Stimulated activated CD4-positive, alpha-beta T cell treated with anti-CD3 and anti-CD28 coated beads, TNF-alpha, amount 100 ng/mL, for 24 hours (primary cell): ENCODE results near the gene PCDHA1.
"Not testable (repeated sequence)": the region's sequence is repeated elsewhere in the genome, so short reads cannot be mapped to it uniquely, and the experiment has no call there.

Source experiments
- DNase-seq, 3 experiments: peaks; one replicate each; pipeline ENCODE4 v3.0.0-alpha.2; 2020; ENCODE audit warnings: low read depth in 3 of 3

The PCDHA1 gene

DNA sequence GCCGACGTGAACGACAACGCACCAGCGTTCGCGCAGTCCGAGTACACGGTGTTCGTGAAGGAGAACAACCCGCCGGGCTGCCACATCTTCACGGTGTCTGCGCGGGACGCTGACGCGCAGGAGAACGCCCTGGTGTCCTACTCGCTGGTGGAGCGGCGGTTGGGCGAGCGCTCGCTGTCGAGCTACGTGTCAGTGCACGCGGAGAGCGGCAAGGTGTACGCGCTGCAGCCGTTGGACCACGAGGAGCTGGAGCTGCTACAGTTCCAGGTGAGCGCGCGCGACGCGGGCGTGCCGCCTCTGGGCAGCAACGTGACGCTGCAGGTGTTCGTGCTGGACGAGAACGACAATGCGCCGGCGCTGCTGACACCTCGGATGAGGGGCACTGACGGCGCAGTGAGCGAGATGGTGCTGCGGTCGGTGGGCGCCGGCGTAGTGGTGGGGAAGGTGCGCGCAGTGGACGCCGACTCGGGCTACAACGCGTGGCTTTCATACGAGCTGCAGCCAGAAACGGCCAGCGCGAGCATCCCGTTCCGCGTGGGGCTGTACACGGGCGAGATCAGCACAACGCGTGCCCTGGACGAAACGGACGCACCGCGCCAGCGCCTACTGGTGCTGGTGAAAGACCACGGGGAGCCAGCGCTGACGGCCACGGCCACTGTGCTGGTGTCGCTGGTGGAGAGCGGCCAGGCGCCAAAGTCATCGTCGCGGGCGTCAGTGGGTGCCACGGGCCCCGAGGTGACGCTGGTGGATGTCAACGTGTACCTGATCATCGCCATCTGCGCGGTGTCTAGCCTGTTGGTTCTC lies 64.1 kb downstream of the PCDHA1 start:
- DNase-seq = not testable (repeated sequence)

DNA sequence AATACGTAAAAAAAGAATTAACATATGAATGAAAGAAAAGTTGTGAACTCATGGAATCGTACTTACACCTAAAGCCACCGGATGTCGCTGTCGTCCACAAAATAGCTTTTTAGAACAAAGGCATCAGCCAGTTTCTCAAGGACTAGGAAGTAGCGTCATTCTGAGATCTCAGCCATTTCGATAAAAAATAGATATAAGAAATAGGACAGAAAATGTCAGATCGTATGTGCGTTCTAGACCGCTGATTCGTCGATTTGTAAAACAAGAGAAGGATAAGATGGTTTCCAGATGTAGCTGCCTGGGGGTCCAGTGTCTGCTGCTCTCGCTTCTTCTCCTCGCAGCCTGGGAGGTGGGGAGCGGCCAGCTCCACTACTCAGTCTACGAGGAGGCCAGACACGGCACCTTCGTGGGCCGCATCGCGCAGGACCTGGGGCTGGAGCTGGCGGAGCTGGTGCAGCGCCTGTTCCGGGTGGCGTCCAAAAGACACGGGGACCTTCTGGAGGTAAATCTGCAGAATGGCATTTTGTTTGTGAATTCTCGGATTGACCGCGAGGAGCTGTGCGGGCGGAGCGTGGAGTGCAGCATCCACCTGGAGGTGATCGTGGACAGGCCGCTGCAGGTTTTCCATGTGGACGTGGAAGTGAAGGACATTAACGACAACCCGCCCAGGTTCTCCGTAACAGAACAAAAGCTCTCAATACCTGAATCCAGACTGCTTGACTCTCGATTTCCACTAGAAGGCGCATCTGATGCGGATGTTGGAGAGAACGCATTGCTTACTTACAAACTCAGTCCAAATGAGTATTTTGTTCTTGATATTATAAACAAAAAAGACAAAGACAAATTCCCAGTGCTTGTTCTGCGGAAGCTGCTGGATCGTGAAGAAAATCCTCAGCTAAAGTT lies 70.1 kb downstream of the PCDHA1 start, which contains the start of gene PCDHA10:
TSS of gene PCDHA10 (plus strand) at position 126 of the 903 bp plus-strand sequence. CDS start at position 278, 152 bp downstream.
- DNase-seq = no peak

DNA sequence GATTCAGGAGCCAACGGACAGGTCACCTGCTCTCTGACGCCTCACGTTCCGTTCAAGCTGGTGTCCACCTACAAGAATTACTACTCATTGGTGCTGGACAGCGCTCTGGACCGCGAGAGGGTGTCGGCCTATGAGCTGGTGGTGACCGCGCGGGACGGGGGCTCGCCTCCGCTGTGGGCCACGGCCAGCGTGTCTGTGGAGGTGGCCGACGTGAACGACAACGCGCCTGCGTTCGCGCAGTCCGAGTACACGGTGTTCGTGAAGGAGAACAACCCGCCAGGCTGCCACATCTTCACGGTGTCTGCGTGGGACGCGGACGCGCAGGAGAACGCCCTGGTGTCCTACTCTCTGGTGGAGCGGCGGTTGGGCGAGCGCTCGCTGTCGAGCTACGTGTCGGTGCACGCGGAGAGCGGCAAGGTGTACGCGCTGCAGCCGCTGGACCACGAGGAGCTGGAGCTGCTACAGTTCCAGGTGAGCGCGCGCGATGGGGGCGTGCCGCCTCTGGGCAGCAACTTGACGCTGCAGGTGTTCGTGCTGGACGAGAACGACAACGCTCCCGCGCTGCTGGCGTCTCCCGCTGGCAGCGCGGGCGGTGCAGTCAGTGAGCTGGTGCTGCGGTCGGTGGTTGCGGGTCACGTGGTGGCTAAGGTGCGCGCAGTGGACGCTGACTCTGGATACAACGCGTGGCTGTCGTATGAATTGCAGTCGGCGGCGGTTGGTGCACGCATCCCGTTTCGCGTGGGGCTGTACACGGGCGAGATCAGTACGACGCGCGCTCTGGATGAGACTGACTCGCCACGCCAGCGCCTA lies 71.4 kb downstream of the PCDHA1 start:
- no peak for DNase-seq

DNA sequence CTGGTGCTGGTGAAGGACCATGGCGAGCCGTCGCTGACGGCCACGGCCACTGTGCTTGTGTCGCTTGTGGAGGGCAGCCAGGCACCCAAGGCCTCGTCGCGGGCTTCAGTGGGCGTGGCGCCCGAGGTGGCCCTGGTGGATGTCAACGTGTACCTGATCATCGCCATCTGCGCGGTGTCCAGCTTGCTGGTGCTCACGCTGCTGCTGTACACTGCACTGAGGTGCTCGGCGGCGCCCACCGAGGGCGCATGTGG lies 72.0 kb downstream of the PCDHA1 start:
- no peak for DNase-seq

DNA sequence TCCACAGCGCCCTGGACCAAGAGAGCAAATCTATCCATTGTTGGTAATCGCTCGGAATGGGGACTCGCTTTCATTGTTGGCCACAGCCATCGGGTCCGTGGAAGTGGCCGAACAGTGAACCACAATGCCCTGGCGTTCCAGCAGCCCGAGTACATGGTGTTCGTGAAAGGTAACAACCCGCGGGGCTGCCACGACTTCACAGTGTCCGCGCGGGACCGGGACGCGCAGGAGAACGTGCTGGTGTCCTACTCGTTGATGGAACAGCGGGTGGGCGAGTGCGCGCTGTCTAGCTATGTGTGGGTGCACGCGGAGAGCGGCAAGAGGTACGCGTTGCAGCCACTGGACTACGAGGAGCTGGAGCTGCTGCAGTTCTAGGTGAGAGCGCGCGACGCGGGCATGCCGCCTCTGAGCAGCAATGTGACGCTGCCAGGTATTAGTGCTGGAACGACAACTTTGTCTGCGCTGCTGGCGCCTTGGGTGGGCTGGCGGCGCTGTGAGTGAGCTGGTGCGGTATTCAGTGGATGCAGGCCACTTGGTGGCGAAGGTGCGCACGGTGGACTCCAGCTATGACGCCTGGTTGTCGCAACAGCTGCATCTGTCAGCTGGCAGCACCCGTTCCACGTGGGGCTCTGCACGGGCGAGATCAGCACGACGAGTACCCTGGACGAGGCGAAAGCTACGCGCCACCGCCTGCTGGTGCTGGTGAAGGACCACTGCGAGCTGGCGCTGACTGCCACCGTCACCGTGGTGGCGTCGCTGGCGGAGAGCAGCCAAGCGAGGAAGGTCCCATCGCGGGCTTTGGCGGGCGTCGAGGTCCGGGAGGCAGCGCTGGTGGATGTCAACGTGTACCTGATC lies 76.7 kb downstream of the PCDHA1 start:
- DNase-seq = no peak

DNA sequence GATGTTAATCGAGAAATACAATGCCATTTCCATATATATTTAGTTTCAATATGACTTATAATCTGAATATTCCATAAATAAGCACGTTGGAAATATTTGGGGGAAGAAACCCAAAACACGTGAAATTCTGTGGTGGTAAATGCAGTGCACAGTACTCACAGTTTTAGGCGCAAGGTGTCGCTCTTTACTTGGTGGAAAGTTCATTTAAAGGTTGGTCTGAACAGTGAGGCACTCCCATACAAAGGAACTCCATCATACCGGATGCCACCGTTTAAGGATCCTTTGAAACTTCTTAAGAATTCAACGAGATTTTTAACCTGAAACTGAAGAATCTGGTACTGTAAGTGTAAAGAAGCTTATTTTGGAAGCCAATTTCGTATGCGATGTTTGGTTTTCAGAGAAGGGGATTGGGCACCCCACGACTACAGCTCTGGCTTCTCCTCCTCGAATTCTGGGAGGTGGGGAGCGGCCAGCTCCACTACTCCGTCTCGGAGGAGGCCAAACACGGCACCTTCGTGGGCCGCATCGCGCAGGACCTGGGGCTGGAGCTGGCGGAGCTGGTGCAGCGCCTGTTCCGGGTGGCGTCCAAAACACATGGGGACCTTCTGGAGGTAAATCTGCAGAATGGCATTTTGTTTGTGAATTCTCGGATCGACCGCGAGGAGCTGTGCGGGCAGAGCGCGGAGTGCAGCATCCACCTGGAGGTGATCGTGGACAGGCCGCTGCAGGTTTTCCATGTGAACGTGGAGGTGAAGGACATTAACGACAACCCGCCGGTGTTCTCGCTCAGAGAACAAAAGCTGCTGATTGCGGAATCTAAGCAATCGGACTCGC lies 83.0 kb downstream of the PCDHA1 start, which contains the start of gene PCDHA11:
TSS of gene PCDHA11 (plus strand) at position 237 of the 834 bp plus-strand sequence. CDS start at position 384, 147 bp downstream.
- no peak for DNase-seq

DNA sequence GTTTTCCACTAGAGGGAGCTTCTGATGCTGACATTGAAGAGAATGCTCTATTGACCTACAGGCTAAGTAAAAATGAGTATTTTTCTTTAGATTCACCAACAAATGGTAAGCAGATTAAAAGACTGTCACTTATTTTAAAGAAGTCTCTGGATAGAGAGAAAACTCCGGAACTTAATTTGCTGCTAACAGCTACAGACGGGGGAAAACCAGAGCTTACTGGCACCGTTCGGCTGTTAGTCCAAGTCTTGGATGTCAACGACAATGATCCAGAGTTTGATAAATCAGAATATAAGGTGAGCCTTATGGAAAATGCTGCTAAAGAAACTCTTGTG lies 83.6 kb downstream of the PCDHA1 start:
- no peak for DNase-seq

DNA sequence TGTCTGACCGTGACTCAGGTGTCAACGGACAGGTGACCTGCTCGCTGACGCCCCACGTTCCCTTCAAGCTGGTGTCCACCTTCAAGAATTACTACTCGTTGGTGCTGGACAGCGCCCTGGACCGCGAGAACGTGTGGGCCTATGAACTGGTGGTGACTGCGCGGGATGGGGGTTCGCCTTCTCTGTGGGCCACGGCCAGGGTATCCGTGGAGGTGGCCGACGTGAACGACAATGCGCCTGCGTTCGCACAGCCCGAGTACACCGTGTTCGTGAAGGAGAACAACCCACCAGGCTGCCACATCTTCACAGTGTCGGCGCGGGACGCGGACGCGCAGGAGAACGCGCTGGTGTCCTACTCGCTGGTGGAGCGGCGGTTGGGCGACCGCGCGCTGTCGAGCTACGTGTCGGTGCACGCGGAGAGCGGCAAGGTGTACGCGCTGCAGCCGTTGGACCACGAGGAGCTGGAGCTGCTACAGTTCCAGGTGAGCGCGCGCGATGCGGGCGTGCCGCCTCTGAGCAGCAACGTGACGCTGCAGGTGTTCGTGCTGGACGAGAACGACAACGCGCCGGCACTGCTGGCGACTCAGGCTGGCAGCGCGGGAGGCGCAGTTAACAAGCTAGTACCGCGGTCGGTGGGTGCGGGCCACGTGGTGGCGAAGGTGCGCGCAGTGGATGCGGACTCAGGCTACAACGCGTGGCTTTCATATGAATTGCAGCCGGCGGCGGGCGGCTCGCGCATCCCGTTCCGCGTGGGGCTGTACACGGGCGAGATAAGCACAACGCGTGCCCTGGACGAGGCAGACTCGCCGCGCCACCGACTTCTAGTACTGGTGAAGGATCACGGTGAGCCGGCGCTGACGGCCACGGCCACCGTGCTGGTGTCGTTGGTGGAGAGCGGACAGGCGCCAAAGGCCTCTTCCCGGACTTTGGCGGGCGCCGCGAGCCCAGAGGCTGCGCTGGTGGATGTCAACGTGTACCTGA lies 84.6 kb downstream of the PCDHA1 start:
- no peak for DNase-seq

DNA sequence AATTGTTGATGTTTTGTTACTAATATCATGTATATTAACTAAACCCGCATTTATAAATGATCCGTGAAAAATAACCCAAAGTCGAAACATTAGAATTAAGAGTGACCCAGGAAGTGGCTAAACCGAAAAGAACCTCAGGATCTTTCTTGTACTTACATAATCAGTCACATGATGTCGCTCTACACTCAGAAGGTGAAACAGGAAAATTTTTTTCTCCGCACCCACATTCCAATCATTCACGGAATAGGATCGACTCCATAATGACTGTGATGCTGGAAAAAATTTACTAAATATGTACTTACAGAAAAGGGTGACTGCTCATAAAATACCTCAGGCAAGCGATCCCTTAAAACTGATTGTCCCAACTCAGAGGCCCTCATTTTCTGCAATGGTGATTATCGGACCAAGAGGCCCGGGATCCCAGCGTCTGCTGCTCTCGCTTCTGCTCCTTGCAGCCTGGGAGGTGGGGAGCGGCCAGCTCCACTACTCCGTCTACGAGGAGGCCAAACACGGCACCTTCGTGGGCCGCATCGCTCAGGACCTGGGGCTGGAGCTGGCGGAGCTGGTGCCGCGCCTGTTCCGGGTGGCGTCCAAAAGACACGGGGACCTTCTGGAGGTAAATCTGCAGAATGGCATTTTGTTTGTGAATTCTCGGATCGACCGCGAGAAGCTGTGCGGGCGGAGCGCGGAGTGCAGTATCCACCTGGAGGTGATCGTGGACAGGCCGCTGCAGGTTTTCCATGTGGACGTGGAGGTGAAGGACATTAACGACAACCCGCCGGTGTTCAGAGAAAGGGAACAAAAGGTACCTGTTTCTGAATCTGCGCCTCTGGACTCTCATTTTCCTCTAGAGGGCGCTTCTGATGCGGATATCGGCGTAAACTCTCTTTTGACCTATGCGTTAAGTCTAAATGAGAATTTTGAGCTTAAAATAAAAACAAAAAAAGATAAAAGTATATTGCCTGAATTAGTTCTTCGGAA lies 89.4 kb downstream of the PCDHA1 start, which contains the start of gene PCDHA12:
TSS of gene PCDHA12 (plus strand) at position 224 of the 981 bp plus-strand sequence. CDS start at position 389, 165 bp downstream.
- no peak for DNase-seq

DNA sequence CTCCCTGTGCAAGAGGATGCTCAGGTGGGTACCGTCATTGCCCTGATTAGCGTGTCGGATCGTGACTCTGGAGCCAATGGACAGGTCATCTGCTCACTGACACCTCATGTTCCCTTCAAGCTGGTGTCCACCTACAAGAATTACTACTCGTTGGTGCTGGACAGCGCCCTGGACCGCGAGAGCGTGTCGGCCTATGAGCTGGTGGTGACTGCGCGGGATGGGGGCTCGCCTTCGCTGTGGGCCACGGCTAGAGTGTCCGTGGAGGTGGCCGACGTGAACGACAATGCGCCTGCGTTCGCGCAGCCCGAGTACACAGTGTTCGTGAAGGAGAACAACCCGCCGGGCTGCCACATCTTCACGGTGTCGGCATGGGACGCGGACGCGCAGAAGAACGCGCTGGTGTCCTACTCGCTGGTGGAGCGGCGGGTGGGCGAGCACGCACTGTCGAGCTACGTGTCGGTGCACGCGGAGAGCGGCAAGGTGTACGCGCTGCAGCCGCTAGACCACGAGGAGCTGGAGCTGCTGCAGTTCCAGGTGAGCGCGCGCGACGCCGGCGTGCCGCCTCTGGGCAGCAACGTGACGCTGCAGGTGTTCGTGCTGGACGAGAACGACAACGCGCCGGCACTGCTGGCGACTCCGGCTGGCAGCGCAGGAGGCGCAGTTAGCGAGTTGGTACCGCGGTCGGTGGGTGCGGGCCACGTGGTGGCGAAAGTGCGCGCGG lies 90.8 kb downstream of the PCDHA1 start:
- not testable (repeated sequence) for DNase-seq

DNA sequence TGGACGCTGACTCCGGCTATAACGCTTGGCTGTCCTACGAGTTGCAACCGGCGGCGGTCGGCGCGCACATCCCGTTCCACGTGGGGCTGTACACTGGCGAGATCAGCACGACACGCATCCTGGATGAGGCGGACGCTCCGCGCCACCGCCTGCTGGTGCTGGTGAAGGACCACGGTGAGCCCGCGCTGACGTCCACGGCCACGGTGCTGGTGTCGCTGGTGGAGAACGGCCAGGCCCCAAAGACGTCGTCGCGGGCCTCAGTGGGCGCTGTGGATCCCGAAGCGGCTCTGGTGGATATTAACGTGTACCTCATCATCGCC lies 91.3 kb downstream of the PCDHA1 start:
- no peak for DNase-seq

DNA sequence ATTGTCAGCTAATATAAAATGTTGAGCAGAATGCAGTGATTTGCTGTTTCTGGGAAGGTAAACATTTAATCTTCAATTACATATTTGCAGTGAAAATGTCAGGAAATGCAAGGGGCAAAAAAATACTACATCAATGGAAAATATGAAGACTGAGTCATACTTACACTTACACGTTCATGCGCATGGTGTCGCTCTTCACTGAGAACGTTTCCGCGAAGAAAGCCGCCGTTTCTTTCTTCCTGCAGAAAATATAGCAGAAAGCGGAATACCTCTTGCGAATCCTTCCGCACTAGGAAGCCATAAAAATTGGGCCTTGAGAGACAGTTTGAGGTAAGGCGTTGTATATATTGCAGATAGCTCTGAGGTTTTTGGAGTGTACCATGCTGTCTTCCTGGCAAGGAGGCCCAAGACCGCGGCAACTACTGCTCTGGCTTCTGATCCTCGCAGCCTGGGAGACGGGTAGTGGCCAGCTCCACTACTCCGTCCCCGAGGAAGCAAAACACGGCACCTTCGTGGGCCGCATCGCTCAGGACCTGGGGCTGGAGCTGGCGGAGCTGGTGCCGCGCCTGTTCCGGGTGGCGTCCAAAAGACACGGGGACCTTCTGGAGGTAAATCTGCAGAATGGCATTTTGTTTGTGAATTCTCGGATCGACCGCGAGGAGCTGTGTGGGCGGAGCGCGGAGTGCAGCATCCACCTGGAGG lies 96.1 kb downstream of the PCDHA1 start, which contains the start of gene PCDHA13:
TSS of gene PCDHA13 (plus strand) at position 236 of the 702 bp plus-strand sequence. CDS start at position 381, 145 bp downstream.
- no peak for DNase-seq

DNA sequence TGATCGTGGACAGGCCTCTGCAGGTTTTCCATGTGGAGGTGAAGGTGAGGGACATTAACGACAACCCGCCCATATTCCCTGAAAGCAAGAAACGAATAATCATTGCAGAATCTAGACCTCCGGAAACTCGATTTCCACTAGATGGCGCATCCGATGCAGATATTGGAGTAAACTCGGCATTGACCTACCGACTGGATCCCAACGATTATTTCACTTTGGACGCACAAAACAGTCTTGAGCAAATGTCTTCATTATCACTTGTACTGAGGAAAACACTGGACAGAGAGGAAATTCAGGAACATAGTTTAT lies 96.6 kb downstream of the PCDHA1 start:
- no peak for DNase-seq

DNA sequence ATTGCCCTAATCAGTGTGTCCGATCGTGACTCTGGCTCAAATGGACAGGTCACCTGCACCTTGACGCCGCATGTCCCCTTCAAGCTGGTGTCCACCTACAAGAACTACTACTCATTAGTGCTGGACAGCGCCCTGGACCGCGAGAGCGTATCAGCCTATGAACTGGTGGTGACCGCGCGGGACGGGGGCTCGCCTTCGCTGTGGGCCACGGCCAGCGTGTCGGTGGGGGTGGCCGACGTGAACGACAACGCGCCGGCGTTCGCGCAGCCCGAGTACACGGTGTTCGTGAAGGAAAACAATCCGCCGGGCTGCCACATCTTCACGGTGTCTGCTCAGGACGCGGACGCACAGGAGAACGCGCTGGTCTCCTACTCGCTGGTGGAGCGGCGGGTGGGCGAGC lies 97.4 kb downstream of the PCDHA1 start:
- no peak for DNase-seq

DNA sequence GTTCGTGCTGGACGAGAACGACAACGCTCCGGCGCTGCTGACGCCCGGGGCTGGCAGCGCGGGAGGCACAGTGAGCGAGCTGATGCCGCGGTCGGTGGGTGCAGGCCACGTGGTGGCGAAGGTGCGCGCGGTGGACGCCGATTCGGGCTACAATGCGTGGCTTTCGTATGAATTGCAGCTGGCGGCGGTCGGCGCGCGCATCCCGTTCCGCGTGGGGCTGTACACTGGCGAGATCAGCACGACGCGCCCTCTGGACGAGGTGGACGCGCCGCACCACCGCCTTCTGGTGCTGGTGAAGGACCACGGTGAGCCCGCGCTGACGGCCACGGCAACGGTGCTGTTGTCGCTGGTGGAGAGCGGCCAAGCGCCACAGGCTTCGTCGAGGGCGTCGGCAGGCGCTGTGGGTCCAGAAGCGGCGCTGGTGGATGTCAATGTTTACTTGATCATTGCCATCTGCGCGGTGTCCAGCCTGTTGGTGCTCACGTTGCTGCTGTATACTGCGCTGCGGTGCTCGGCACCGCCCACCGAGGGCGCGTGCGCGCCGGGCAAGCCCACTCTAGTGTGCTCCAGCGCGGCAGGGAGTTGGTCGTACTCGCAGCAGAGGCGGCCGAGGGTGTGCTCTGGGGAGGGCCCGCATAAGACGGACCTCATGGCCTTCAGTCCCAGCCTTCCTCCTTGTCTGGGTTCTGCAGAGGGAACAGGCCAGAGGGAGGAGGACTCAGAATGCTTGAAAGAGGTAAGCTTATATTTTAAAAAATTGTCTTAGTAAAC lies 98.2 kb downstream of the PCDHA1 start:
- DNase-seq = no peak

DNA sequence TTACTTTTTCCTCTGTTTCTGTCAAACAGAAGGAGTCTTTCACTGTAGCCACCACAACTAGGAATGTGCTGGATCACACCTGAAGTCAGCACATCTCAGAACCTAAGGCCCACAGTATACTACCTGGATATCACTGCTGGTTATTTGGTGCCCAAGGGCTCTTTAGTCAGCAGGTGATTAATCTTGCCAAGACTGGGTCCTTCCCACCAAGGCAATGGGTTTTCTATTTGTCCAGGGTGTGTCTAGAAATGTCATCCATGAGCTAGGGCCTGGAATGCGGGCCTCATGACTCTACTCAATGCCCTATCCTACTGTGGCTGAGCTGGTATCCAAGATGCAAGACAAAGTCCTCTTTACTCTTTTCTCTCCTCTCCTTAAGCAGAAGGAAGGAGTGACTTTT lies 130.4 kb downstream of the PCDHA1 start:
- no peak for DNase-seq
